Measurements from ENCODE around the gene WDTC1.
A peak's percentile ranks its signal among the peaks of the same experiment; 100 is the strongest.

DNA sequence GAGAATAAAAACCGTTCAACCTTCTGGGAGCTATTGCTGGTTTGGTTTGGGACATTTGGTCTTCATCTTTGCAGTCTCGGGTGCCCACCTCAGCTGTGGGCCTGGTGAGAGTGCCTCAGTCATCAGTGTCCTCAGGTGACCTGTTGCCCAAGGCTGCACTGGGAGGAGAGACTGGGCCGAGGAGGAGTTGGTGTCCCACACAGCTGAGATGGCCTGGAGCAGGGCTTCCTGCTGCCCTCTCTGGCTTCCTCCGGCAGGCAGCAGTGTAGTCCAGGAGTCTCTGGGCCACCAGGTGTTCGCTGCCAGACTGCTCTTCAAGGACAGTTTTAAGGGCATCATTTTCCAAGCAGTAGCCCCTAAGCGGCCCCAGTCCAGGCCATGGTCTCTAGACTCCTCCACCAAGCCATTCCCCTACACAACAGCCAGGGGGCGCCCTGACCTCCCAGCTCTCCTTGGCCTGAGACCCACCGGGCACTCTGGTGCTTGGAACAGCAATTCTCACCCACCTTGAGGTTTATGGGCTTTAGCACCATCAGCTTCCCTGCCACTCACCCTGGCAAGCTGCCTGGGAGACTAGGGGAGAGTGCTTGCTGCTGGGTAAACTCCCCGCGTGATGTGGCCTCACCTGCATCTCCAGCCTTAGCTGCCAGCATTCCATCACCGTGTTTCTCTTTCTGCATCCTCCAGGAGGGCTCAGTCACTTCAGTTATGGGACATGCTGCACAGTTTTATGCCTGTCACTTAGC lies 98.3 kb downstream of the WDTC1 start:
- TF ChIP-seq, protein P1, sequence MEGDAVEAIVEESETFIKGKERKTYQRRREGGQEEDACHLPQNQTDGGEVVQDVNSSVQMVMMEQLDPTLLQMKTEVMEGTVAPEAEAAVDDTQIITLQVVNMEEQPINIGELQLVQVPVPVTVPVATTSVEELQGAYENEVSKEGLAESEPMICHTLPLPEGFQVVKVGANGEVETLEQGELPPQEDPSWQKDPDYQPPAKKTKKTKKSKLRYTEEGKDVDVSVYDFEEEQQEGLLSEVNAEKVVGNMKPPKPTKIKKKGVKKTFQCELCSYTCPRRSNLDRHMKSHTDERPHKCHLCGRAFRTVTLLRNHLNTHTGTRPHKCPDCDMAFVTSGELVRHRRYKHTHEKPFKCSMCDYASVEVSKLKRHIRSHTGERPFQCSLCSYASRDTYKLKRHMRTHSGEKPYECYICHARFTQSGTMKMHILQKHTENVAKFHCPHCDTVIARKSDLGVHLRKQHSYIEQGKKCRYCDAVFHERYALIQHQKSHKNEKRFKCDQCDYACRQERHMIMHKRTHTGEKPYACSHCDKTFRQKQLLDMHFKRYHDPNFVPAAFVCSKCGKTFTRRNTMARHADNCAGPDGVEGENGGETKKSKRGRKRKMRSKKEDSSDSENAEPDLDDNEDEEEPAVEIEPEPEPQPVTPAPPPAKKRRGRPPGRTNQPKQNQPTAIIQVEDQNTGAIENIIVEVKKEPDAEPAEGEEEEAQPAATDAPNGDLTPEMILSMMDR (IDR thresholded peaks at IDR 0.05) = peak; percentile 53 to 80 (median 73)
- TF ChIP-seq POLR2A (IDR thresholded peaks at IDR 0.05) = no peak

Measured in body of pancreas (tissue), 4 donors.